HTERT RPE-1 (cell line): ENCODE measurements around the gene DOK6.

Source experiments
- in situ Hi-C: fragments of 300-500 bp; cut with MboI; formaldehyde crosslinking; loops from 4 replicates; pipeline ENCODE4 v1.14.3; 2020; ENCODE audit warnings: low sequenced_read_pairs

The DOK6 gene

DNA sequence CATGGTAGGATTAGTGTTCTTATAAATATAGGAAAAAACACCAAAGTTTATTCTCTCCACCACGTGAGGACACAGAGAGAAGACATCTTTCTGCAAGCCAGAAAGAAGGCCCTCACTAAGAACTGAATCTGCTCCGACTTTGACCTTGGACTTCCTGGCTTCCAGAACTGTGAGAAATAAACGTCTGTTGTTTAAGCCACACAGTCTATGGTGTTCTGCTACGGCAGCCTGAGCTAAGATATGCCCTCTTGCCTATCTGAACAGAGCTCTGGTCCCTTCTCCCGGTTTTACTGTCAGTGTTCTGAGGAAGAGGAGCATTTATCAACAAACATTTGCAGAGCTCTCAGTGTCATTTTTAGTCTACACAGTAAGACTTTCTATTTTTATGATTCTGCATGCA lies 131.3 kb downstream of the DOK6 start:
- in situ Hi-C loops, result no loop called here

GRCh38 chr18:69537183-69537582 lies 136.5 kb downstream of the DOK6 start:
- in situ Hi-C loops, result no loop called here

GRCh38 chr18:69538849-69539248 lies 138.2 kb downstream of the DOK6 start:
- in situ Hi-C loops, result no loop called here

DNA sequence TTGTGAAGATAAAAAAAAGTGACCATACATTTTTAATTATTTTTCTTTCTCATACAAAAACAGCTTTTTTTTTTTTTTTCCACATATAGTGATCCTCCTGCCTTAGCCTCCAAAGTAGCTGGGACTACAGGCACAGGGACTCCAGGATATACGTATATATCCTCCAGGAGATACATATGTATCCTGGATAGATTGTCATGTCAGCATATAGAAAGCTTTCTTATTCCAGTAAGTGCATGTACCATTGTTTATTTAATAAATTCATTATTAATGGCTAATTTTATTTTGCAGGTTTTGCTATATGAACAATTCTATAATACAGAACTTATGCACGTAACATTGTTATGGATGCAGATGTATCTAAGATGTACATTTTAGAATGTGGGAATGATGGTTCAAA lies 138.7 kb downstream of the DOK6 start:
- in situ Hi-C loops, result no loop called here

- in situ Hi-C loops, result no loop called here
Observed at GRCh38 chr18:69556228-69556627, 155.5 kb downstream of the DOK6 start.

GRCh38 chr18:69557282-69557681 lies 156.6 kb downstream of the DOK6 start:
- in situ Hi-C loops, result no loop called here

DNA sequence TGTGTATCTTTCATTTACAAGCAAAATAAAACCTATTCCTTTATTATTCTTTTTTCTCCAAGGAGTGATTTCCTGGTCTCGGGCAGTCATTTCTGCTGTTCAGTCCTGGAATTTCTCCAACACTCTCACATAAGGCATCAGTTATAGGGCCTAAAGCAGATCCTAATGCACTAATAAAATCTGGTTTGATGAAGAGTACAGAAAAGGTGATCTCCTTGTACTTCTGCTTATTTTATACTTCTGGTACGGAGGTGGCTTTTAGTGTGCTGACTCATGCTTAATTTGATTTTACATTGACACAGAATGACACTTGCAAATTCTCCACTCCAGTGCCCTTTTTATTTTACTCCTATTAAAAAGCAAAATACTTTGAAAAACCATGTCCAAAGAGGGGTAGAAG lies 157.4 kb downstream of the DOK6 start:
- in situ Hi-C loops, result no loop called here

- in situ Hi-C loops, result no loop called here
Observed at GRCh38 chr18:69559604-69560003, 158.9 kb downstream of the DOK6 start.

- in situ Hi-C loops, result no loop called here
Observed at GRCh38 chr18:69564602-69565001, 163.9 kb downstream of the DOK6 start.

GRCh38 chr18:69567813-69568488 lies 167.3 kb downstream of the DOK6 start:
- in situ Hi-C loops, result no loop called here

GRCh38 chr18:69569133-69569532 lies 168.4 kb downstream of the DOK6 start:
- in situ Hi-C loops, result no loop called here

DNA sequence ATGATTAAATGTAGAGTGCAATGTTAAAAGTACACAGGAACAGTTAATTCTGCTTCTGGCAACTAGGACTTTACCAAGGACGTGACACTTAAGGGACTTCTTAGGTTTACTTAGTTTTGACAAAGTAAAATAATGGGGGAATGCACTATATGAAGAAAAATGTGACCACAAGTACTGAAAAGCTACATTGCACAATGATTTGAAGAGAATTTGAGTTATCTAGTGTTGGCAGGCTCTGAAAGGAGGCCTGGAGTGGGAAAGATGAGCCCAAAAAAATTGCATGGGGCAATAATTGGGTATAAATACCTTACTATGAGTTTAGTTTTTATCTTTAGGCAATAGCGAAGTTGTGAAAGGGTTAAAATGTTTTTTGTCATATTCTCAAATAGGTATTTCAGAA lies 173.7 kb downstream of the DOK6 start:
- in situ Hi-C loops, result no loop called here

DNA sequence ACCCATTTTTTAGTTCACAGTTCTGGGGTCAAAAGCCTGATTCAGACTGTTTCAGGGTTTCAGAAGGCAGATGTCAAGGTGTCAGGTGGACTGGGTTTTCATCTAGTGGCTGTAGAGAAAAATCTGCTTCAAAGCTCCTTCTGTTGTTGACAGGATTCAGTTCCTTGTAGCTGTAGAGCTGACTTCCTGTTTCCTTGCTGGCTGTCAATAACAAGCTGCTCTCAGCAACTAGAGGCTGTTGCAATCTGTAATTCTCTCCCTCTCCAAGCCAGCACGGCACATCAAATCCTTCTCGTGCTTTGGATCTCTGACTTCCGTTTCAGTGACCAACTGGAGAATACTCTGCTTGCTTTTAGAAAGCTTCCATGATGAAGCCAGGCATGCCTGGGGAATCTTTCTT lies 179.4 kb downstream of the DOK6 start:
- in situ Hi-C loops, result no loop called here

DNA sequence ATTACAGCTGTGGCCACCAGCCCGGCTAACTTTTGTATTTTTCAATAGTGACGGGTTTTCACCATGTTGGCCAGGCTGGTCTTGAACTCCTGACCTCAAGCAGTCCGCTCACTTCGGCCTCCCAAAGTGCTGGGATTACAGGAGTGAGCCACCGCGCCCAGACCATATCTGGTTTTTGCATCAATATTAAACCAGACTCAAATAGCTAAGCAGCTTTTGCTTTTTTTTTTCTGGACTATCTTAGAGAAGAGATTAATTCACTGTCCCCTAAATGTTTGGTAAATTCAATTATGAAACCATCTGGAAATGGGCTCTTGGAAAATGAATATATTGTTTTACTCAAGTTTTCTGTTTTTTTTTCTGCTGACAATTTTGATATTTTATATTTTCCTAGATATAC lies 183.7 kb downstream of the DOK6 start:
- in situ Hi-C loops, result no loop called here

DNA sequence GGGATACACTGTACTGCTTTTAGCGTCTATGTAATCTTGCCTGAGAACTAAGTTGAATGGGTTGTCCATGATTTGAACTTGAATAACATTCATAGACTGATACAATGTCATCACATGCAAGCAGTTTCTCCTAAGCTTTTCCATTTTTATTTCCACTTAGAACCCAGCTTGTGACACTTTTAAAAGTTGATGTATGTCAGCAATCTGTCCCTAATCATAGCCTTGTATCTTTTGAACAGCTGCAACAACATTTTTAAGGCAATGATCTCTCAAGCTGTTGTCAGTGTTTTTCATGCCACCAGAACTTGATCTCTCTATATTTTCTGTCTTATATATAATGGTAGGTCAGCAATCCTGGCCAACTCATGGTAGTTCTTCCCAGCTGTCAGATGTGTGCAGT lies 185.0 kb downstream of the DOK6 start:
- in situ Hi-C loops, result no loop called here

DNA sequence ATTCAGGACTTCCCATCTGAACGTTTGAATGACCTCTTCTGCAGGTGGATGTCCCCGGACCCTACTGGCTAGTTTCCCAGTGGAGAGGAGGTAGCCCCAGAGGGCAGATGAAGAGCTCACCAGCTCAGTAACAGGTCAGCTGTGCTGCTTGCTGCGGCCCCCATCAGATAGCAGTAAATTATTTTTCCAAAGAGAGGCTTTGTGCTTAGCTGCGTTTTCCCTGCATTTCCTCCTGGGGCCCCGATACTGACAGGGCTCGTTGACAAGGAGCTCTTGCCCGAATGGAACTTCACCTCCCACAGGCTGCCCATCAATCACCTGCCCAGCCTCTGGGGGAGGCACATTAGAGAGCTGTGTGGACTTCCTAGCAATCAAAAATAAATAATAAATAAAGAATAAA lies 185.8 kb downstream of the DOK6 start:
- in situ Hi-C loops, result no loop called here

DNA sequence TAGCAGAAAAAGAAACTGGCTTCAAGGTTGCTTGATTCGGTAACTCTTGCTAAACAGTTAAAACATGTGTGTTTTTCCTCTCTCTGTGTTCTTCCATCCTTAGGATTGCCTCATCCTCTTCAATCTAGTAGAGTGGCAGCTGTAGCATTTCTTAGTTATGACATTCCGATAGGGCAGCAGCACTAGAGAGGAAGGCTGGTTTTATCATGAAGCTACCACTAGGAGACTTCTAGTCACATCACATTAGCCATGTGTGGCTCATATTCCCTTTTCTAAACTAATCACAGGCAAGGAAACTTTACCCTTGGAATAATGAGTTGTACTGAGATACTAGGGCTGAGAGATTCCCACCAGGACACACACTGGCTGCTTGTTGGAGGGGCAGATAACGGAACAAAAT lies 187.6 kb downstream of the DOK6 start:
- in situ Hi-C loops, result no loop called here

DNA sequence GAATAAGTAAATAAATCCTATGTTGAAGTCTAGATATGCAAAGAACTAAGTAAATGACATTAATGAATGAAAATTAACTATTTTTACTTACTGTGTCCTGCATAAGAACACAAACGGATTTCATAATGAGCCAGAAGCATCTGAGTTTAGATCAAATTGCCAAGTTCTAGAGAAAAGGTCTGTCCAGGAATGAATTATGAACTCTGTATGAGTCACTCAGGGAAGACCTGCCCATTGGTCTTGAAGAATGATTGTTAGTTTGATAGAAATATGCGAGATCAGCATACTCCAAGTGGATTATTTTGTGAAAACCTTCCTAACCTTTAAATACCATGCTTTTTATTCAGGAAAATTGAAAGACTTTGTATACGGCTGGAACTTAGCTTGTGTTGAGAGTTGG lies 189.5 kb downstream of the DOK6 start:
- in situ Hi-C loops, result no loop called here

DNA sequence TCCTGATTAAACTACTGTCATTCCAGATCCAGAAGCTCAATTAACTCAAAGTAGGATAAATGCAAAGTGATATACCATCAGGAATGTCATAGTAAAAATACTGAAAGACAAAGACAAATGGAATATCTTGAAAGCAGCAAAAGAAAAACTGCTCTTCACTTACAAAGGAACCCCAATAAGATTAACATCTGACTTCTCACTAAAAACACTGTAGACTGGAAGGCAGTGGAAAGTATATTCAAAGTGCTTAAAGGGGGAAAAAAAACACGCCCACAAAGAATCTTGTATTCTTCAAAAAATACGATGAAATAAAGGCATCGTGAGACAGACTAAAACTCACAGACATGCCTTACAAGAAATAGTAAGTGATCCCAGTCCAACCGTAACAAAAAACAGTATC lies 195.7 kb downstream of the DOK6 start:
- in situ Hi-C loops, result no loop called here

DNA sequence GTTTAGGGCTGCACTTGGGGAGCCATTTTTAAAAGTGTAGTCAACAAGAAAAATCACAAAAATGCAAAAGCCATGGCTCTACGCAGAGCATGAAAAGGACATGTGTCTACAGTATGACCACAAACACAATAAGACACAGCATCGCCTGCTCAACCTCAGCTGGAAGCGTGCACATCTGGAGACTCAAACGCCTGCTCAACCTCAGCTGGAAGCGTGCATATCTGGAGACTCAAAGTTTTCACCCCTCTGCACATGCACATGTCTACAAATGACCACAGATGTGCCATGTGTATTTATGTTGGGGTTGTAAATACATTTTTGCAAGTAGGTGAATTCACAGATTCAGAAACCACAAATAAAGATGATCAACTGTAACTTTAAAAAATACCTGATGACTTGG lies 196.9 kb downstream of the DOK6 start:
- in situ Hi-C loops, result no loop called here

DNA sequence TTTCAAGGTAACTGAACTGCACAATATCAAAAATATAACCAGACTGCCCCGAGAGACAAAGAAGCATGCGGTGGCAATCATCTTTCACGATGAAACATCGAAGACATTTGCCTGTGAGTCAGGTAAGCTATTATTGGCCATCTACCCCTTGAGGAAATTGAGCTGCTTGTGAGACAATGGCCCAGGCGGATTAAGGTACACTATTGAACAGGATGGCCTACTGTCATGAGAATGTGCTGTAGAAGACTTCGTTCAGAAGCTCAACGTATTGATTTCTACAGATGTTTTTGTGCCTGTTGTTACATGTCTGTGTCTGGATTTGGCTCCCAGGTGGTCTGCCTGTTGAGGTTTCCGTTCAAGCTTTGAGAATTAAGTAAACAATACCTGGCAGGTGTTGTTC lies 198.7 kb downstream of the DOK6 start:
- in situ Hi-C loops, result no loop called here

DNA sequence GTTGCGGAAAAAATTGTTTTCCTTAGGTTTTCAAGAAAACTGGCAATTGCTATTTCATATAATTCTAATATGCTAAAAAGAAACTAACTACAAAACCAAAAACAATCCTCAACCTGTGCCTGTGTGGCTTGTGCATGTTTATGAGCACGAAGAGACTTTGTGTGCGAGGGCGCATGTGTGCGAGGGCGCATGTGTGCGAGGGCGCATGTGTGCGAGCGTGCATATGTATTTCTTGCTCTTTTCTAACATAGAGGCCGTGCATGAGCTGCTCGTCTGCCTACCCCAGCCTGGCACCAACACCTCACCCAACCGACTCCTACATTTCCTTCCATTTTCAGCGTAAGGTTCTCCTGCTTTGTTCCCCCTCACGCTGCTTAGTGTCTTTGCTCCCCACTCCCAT lies 211.6 kb downstream of the DOK6 start:
- in situ Hi-C loops, result no loop called here

DNA sequence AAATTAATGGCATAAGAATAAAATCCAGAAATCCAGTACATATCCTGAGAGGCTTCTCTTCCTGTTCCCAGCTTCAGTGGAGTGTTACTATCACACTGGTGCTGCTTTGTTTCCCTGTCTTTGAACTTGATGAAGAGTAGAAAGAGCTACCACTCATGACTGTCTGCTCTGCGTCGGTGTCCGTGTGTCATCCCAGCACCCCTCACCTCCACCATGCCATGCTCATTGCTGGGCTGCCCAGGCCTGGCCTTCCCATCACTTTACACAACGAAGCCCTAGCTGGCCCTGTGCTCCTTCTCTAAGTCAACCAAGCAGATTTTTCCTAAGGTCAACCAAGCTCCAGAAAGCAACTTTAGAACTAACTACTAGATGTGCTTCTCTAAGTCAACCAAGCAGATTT lies 215.4 kb downstream of the DOK6 start:
- in situ Hi-C loops, result no loop called here
